ENCODE data around the gene ROR2. TPM values are rescaled to one million over a fixed set of nuclear protein-coding genes. Genes with fewer than 3 reads are reported as not detected.

ROR2 gene
- total RNA-seq, 3 donors from 2014 or later (not counting 1 experiment from before 2014, with no cell fraction given), result 1.7 TPM; not detected in 2

DNA sequence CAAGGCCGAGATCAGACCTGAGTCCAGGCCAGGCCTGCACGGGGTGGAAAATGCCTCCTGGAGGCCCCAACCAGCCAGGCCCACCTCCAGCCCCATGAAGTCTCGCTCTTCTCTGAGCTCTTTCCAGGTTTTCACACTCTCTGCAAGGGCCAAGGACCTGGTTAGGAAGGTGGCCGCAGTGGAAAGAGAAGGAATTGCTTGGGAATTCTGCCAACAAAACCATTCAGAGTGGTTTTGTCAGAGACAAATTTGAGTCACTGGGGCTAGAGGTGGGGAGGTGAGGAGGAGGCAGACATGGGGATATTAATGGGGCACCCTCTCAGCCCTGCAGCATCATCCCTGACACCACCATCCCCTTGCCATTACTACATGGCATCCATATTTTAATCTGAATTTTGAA, 261.0 kb downstream of the ROR2 start:
- TF ChIP-seq, protein P1, sequence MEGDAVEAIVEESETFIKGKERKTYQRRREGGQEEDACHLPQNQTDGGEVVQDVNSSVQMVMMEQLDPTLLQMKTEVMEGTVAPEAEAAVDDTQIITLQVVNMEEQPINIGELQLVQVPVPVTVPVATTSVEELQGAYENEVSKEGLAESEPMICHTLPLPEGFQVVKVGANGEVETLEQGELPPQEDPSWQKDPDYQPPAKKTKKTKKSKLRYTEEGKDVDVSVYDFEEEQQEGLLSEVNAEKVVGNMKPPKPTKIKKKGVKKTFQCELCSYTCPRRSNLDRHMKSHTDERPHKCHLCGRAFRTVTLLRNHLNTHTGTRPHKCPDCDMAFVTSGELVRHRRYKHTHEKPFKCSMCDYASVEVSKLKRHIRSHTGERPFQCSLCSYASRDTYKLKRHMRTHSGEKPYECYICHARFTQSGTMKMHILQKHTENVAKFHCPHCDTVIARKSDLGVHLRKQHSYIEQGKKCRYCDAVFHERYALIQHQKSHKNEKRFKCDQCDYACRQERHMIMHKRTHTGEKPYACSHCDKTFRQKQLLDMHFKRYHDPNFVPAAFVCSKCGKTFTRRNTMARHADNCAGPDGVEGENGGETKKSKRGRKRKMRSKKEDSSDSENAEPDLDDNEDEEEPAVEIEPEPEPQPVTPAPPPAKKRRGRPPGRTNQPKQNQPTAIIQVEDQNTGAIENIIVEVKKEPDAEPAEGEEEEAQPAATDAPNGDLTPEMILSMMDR (IDR thresholded peaks at IDR 0.05), result no peak
- H3K36me3 Mint-ChIP-seq, result no peaks in the 10 kb centered on the region
- H3K4me3 Mint-ChIP-seq, result no peak overlapping the region
- Histone ChIP-seq H3K4me3 (ENCODE audit: low read length) (no peak overlapping the region), H3K9me3 (ENCODE audit: control insufficient read depth, insufficient read depth, low read length) (no peaks in the 10 kb centered on the region), H3K4me1 (ENCODE audit: control insufficient read depth, insufficient read depth, low read length) (peaks cover 15% of the 10 kb centered on the region), H3K27me3 (ENCODE audit: control insufficient read depth, insufficient read depth, low read length) (no peaks in the 10 kb centered on the region), H3K27ac (ENCODE audit: low read length) (no peak overlapping the region), H3K36me3 (ENCODE audit: control insufficient read depth, insufficient read depth, low read length) (no peaks in the 10 kb centered on the region)
- ATAC-seq, result no peak
- peaks cover 13 to 14% of the 10 kb centered on the region in 2 donors for H3K4me1 Mint-ChIP-seq
- no peak for DNase-seq
- no peaks in the 10 kb centered on the region for H3K9me3 Mint-ChIP-seq
- no peaks in the 10 kb centered on the region for H3K27me3 Mint-ChIP-seq (ENCODE audit: low read depth in 2 of 2)
- no peak overlapping the region for H3K27ac Mint-ChIP-seq
- 94% methylated on average over 4 of the region's 4 CpGs for WGBS (ENCODE audit: insufficient coverage)
- intact Hi-C loops (cut with micrococcal nuclease), result no loop called here

DNA sequence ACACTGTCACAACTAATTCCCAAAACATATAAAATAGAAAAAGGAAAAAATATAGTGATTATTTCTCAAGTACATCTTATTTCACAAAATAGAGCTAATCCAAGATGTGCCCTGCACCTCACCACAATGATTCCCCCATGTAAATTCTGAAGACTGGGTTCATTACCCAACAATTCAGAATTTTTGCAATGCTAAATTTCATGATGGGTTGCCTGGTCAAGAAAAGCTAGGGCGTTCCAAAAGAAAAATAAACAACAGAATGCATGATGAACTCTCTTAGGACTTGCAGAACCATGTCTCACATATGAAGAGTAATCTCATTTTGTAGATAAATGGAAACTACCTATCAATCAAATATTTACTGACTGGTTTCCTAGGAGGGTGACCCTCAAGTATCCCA, 266.8 kb downstream of the ROR2 start:
- DNase-seq, result no peak
- H3K4me3 ChIP-seq (ENCODE audit: low read length), result no peak overlapping the region
- H3K27me3 ChIP-seq (ENCODE audit: control insufficient read depth, insufficient read depth, low read length), result no peaks in the 10 kb centered on the region
- intact Hi-C loops (cut with micrococcal nuclease), result no loop called here
- Mint-ChIP-seq H3K27me3 (ENCODE audit: low read depth in 2 of 2) (peaks cover 0 to 13% of the 10 kb centered on the region in 2 donors), H3K4me1 (peaks cover 4% of the 10 kb centered on the region in 2 donors), H3K36me3 (no peaks in the 10 kb centered on the region), H3K4me3 (no peak overlapping the region), H3K9me3 (no peaks in the 10 kb centered on the region), H3K27ac (no peak overlapping the region)
- ATAC-seq, result no peak
- no peaks in the 10 kb centered on the region for H3K36me3 ChIP-seq (ENCODE audit: control insufficient read depth, insufficient read depth, low read length)
- 80% methylated on average over 1 of the region's 1 CpG for WGBS (ENCODE audit: insufficient coverage)
- peaks cover 7% of the 10 kb centered on the region for H3K4me1 ChIP-seq (ENCODE audit: control insufficient read depth, insufficient read depth, low read length)
- H3K27ac ChIP-seq (ENCODE audit: low read length), result no peak overlapping the region
- TF ChIP-seq, protein P1 (IDR thresholded peaks at IDR 0.05), result no peak
- no peaks in the 10 kb centered on the region for H3K9me3 ChIP-seq (ENCODE audit: control insufficient read depth, insufficient read depth, low read length)

DNA sequence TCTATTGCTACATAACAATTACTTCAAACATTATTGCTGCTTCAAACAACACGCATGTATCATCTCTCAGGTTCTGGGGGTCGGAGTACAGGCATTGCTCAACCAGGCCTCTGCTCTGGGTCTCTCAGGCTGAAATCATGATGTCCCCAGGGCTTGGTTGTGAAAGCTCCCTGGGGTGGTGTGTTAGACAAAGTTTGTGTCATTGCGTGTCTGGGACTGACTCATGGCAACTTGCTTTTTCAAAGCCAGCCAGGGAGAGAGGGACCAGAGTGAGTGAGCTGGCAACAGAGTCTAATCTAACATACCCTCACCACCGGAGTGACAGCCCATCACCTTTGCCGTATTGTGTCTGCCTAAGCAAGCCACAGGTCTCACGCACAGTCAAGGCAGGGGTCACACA, 267.2 kb downstream of the ROR2 start:
- ATAC-seq (no peak), DNase-seq (no peak)
- intact Hi-C loops (cut with micrococcal nuclease), result no loop called here
- Mint-ChIP-seq H3K4me1 (peaks cover 4% of the 10 kb centered on the region in 2 donors), H3K27me3 (ENCODE audit: low read depth in 2 of 2) (peaks cover 0 to 13% of the 10 kb centered on the region in 2 donors), H3K27ac (no peak overlapping the region), H3K4me3 (no peak overlapping the region), H3K9me3 (no peaks in the 10 kb centered on the region), H3K36me3 (no peaks in the 10 kb centered on the region)
- TF ChIP-seq, protein P1 (IDR thresholded peaks at IDR 0.05), result no peak
- 76% methylated on average over 6 of the region's 6 CpGs for WGBS (ENCODE audit: insufficient coverage)
- H3K36me3 ChIP-seq (ENCODE audit: control insufficient read depth, insufficient read depth, low read length), result no peaks in the 10 kb centered on the region
- no peak overlapping the region for H3K27ac ChIP-seq (ENCODE audit: low read length)
- H3K4me3 ChIP-seq (ENCODE audit: low read length), result no peak overlapping the region
- H3K4me1 ChIP-seq (ENCODE audit: control insufficient read depth, insufficient read depth, low read length), result peaks cover 7% of the 10 kb centered on the region
- H3K9me3 ChIP-seq (ENCODE audit: control insufficient read depth, insufficient read depth, low read length), result no peaks in the 10 kb centered on the region
- no peaks in the 10 kb centered on the region for H3K27me3 ChIP-seq (ENCODE audit: control insufficient read depth, insufficient read depth, low read length)

Measured in natural killer cell (primary cell).